Kidney tubule cell (primary cell): ENCODE results near the gene ACKR3.

Experiments
- DNase-seq: peaks from one replicate; pipeline ENCODE4 v3.0.0-alpha.2; 2018; ENCODE audit warnings: low spot score

Gene ACKR3

DNA sequence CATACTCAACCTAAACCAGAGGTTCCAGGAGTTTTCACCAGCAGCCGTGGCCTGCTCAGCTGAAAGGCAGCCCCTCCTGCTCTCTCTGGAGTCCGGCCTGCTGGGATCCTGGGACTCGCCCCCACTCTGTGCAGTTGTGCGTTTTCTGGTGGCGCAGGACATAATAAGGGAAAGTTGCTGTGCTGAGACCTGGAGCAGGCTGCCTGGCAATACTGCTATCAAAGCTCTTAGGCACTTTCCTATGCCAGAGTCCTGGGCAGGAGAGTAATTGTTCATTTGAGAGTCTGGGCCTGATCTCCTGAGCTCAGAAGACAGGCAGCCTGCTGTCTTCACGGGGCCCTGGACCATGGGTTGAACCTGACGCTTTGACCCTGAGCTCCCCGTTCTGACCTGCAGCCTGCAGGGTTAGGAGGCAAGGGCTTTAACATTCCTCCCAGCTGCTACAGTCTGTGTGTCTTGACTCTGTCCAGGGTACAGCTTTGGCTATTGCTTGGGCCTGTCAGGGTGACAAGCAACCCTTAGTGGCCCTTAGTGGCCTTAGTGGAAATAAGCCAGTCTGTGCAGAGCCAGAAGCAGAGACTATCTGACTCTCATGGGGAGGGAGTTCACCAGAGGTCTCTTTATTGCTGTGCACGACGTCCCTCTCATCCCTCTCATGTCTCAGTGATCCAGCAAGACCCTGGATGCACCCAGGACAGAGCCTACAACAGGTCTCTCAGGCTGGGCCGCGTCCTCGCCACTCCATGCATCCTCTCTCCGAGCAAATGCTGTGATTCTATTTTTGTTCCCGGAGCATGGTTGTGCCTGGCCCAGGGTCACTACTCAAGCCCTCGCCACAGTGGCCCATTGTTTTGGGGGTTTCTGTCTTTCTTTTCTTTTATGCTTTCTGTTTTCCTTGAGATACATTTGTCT, 60.6 kb downstream of the ACKR3 start:
- DNase-seq: no peak

GRCh38 chr2:236631281-236631855, 61.7 kb downstream of the ACKR3 start:
- DNase-seq: no peak

GRCh38 chr2:236631856-236632291, 62.2 kb downstream of the ACKR3 start:
- no peak for DNase-seq
